IMR-90 (cell line): ENCODE data around the gene POLG2. TPM values are rescaled to one million over a fixed set of nuclear protein-coding genes. Genes with fewer than 3 reads are reported as not detected.

Experiments
- ATAC-seq: fragments of 200-7000 bp; cut with Tn5 transposase; 2 replicates; pipeline ENCODE4 v1.9.1; 2020; ENCODE audit warnings: low read depth, mild to moderate bottlenecking, moderate library complexity
- BruUV-seq: library from RNA; stranded (reverse); fragments of 400-500 nt; replicated peaks from 2 replicates; lab custom pipeline; 2021; lab: Mats Ljungman, UMichigan
- CTCF ChIA-PET: fragments of 300-600 bp; formaldehyde crosslinking; extraction: SDS; loops from one replicate; lab custom pipeline; 2021; ENCODE audit warnings: antibody characterized with exemption; lab: Yijun Ruan, JAX
- POLR2A ChIA-PET: fragments of 300-600 bp; sonication (Branson Sonifier 250); formaldehyde crosslinking; loops from one replicate; lab custom pipeline; 2022; ENCODE audit warnings: antibody characterized with exemption; ENCODE audit not compliant: unreplicated experiment; lab: Charles Lee
- DNase-seq: peaks from one replicate; pipeline ENCODE4 v3.0.0; 2013
- H2AFZ ChIP-seq: replicated peaks from 2 replicates; pipeline ENCODE3; 2013; ENCODE audit warnings: low read length, mild to moderate bottlenecking; ENCODE audit not compliant: poor library complexity
- H2AK5ac ChIP-seq: 2 replicates; pipeline ENCODE4 v1.6.1; 2013; ENCODE audit warnings: low read depth, low read length, inconsistent platforms
- H2AK9ac ChIP-seq: replicated peaks from 2 replicates; pipeline ENCODE3; 2013; ENCODE audit warnings: mild to moderate bottlenecking, low read depth, low read length, moderate library complexity; ENCODE audit not compliant: poor library complexity
- H2BK120ac ChIP-seq: 2 replicates; pipeline ENCODE4 v1.6.1; 2013; ENCODE audit warnings: low read depth, low read length, inconsistent platforms
- H2BK15ac ChIP-seq: 3 replicates; pipeline ENCODE4 v1.6.1; 2013; ENCODE audit warnings: low read depth, low read length, inconsistent platforms
- H2BK20ac ChIP-seq: 2 replicates; pipeline ENCODE4 v1.6.1; 2013; ENCODE audit warnings: low read depth, mild to moderate bottlenecking, inconsistent platforms, low read length, moderate library complexity
- H2BK5ac ChIP-seq: 2 replicates; pipeline ENCODE4 v1.6.1; 2013; ENCODE audit warnings: mild to moderate bottlenecking, low read depth, low read length, inconsistent platforms; ENCODE audit not compliant: poor library complexity, severe bottlenecking
- H3K14ac ChIP-seq: replicated peaks from 2 replicates; pipeline ENCODE4 v1.6.1; 2013; ENCODE audit warnings: low read depth, low read length, inconsistent platforms
- H3K18ac ChIP-seq: 2 replicates; pipeline ENCODE4 v1.6.1; 2013; ENCODE audit warnings: low read depth, low read length, control low read depth
- H3K23ac ChIP-seq: 2 replicates; pipeline ENCODE4 v1.6.1; 2013; ENCODE audit warnings: low read depth, low read length, inconsistent platforms
- H3K27ac ChIP-seq: 2 replicates; pipeline ENCODE4 v1.5.1; 2013; ENCODE audit warnings: mild to moderate bottlenecking, control low read depth, low read length; ENCODE audit not compliant: insufficient read depth
- H3K27me3 ChIP-seq: 2 replicates; pipeline ENCODE4 v1.6.1; 2013; ENCODE audit warnings: low read length; ENCODE audit not compliant: control insufficient read depth, insufficient read depth
- H3K36me3 ChIP-seq: 2 replicates; pipeline ENCODE4 v1.6.1; 2013; ENCODE audit warnings: low read length, mixed read lengths; ENCODE audit not compliant: control insufficient read depth, insufficient read depth
- H3K4ac ChIP-seq: 2 replicates; pipeline ENCODE4 v1.6.1; 2013; ENCODE audit warnings: low read depth, low read length, inconsistent platforms
- H3K4me1 ChIP-seq: 2 replicates; pipeline ENCODE4 v1.6.1; 2013; ENCODE audit warnings: low read length, mixed read lengths; ENCODE audit not compliant: control insufficient read depth, insufficient read depth
- H3K4me2 ChIP-seq: 2 replicates; pipeline ENCODE4 v1.6.1; 2013; ENCODE audit warnings: low read depth, mild to moderate bottlenecking, control low read depth, low read length, moderate library complexity
- H3K4me3 ChIP-seq: 2 replicates; pipeline ENCODE4 v1.5.1; 2013; ENCODE audit warnings: low read depth, mild to moderate bottlenecking, control low read depth, low read length, moderate library complexity; ENCODE audit not compliant: insufficient read depth
- H3K56ac ChIP-seq: 2 replicates; pipeline ENCODE4 v1.6.1; 2013; ENCODE audit warnings: low read length, inconsistent platforms; ENCODE audit not compliant: insufficient read depth; ENCODE audit errors: extremely low read depth
- H3K79me1 ChIP-seq, 2 experiments: 2 replicates each; pipeline ENCODE4 v1.6.1; 2013; ENCODE audit warnings: low read length in 2 of 2, inconsistent platforms in 1 of 2, low read depth in 1 of 2
- H3K9ac ChIP-seq: 2 replicates; pipeline ENCODE4 v1.6.1; 2013; ENCODE audit warnings: low read depth, low read length, control low read depth
- H3K9me1 ChIP-seq: 2 replicates; pipeline ENCODE4 v1.6.1; 2013; ENCODE audit warnings: low read length, inconsistent platforms; ENCODE audit not compliant: insufficient read depth
- H3K9me3 ChIP-seq: 2 replicates; pipeline ENCODE4 v1.6.1; 2013; ENCODE audit warnings: low read length; ENCODE audit not compliant: control insufficient read depth, insufficient read depth
- H4K20me1 ChIP-seq: 2 replicates; pipeline ENCODE4 v1.6.1; 2013; ENCODE audit warnings: low read length, inconsistent platforms; ENCODE audit not compliant: insufficient read depth
- H4K5ac ChIP-seq: 2 replicates; pipeline ENCODE4 v1.6.1; 2013; ENCODE audit warnings: mild to moderate bottlenecking, low read depth, low read length, control low read depth
- H4K8ac ChIP-seq, 2 experiments: 2 replicates each; pipeline ENCODE4 v1.6.1; 2013; ENCODE audit warnings: low read depth in 2 of 2, low read length in 2 of 2, control low read depth in 1 of 2, inconsistent platforms in 1 of 2
- H4K91ac ChIP-seq: 2 replicates; pipeline ENCODE4 v1.6.1; 2013; ENCODE audit warnings: low read depth, low read length, inconsistent platforms; ENCODE audit not compliant: insufficient read depth
- BHLHE40 ChIP-seq: fragments of 150-350 bp; IDR thresholded peaks from 2 replicates; pipeline ENCODE4 v1.6.1; 2016; ENCODE audit warnings: mild to moderate bottlenecking, low read depth, low read length
- CEBPB ChIP-seq: IDR thresholded peaks from 2 replicates; pipeline ENCODE4 v1.6.1; 2012; ENCODE audit warnings: low read depth, low read length, improper control_type of control experiment
- CHD1 ChIP-seq: IDR thresholded peaks from 2 replicates; pipeline ENCODE4 v1.6.1; 2012; ENCODE audit warnings: low read depth, low read length, improper control_type of control experiment
- MXI1 ChIP-seq: IDR thresholded peaks from 2 replicates; pipeline ENCODE4 v1.6.1; 2012; ENCODE audit warnings: low read depth, mild to moderate bottlenecking, low read length, moderate library complexity, borderline replicate concordance
- RAD21 ChIP-seq: IDR thresholded peaks from 2 replicates; pipeline ENCODE4 v1.6.1; 2012; ENCODE audit warnings: low read length, improper control_type of control experiment
- SMC3 ChIP-seq: fragments of 150-350 bp; IDR thresholded peaks from 2 replicates; pipeline ENCODE4 v1.6.1; 2016; ENCODE audit warnings: low read depth, mild to moderate bottlenecking, antibody characterized with exemption, low read length, moderate library complexity
- USF2 ChIP-seq: fragments of 150-350 bp; IDR thresholded peaks from 2 replicates; pipeline ENCODE4 v1.6.1; 2017; ENCODE audit warnings: mild to moderate bottlenecking, antibody characterized with exemption, low read length, low read depth
- WGBS, 2 experiments: methylation state at CpG; one replicate each; pipeline versions ENCODE4 v1.1.5 to v1.1.7; 2013; ENCODE audit warnings: missing lambda C conversion rate in 2 of 2; ENCODE audit not compliant: insufficient read length in 1 of 2; ENCODE audit errors: extremely low coverage in 2 of 2; 5-methylcytosine and 5-hydroxymethylcytosine counted together
- dilution Hi-C: fragments of 300-500 bp; cut with HindIII; formaldehyde crosslinking; loops from one replicate; pipeline ENCODE4 v1.14.3; 2018; ENCODE audit warnings: low sequenced_read_pairs; ENCODE audit not compliant: unreplicated experiment
- in situ Hi-C: fragments of 300-500 bp; cut with MboI; formaldehyde crosslinking; loops from 3 replicates; pipeline ENCODE4 v1.14.3; 2019; ENCODE audit warnings: low sequenced_read_pairs, inconsistent platforms, mixed read lengths
- intact Hi-C: fragments of 100-400 bp; cut with micrococcal nuclease; formaldehyde crosslinking; loops from 2 replicates; pipeline ENCODE4 v1.10.0; 2022
- polyA plus RNA-seq, 3 experiments: library from polyadenylated mRNA; depleted of rRNA; stranded (reverse); fragments of >200 nt; gene quantifications; 2 replicates each; pipeline ENCODE4 v1.2.3, GENCODE V29; 2012; ENCODE audit warnings: low replicate concordance in 1 of 3
- total RNA-seq: library from RNA; depleted of rRNA; stranded (reverse); fragments of >200 nt; gene quantifications from 2 replicates; pipeline ENCODE4 v1.2.3, GENCODE V29; 2012

Gene POLG2
- total and polyA plus RNA-seq, 2 of the 4 experiments (the other 2 are of a cell fraction): 7.0 to 7.7 TPM

- no peak overlapping the region for H3K4me2 ChIP-seq
- peaks cover 40% of the 10 kb centered on the region for H3K36me3 ChIP-seq
- no peak overlapping the region for H3K18ac ChIP-seq
- no peak overlapping the region for H4K91ac ChIP-seq
- 100% methylated on average over 2 of the region's 5 CpGs; no CpG with 5 or more reads in 1 of the 2 experiments for WGBS, 2 experiments
- H4K8ac ChIP-seq: no peak overlapping the region
- no TSS peak for BruUV-seq
- H3K4ac ChIP-seq: no peak overlapping the region
- H3K23ac ChIP-seq: no peak overlapping the region
- H2AK5ac ChIP-seq: no peak overlapping the region
- H2AFZ ChIP-seq: no peak overlapping the region
- in situ Hi-C loops: no loop called here
- no peak overlapping the region for H3K27ac ChIP-seq
- H4K5ac ChIP-seq: no peak overlapping the region
- H3K56ac ChIP-seq: no peak overlapping the region
- H4K20me1 ChIP-seq: peaks cover 32% of the 10 kb centered on the region
- intact Hi-C loops: no loop called here
- peaks cover 0 to 19% of the 10 kb centered on the region in 2 experiments; a peak in 2 of 4 replicates for H3K79me1 ChIP-seq
- ChIA-PET POLR2A (no interaction called here), CTCF (no interaction called here)
- no peak overlapping the region for H2BK20ac ChIP-seq
- no peak for DNase-seq
- peaks cover 9% of the 10 kb centered on the region; the same call in 1 of the 2 replicates for H3K9me1 ChIP-seq
- no peak overlapping the region for H3K14ac ChIP-seq
- H3K4me1 ChIP-seq: no peaks in the 10 kb centered on the region
- H2BK5ac ChIP-seq: no peak overlapping the region
- no peak overlapping the region for H2AK9ac ChIP-seq
- H2BK15ac ChIP-seq: no peak overlapping the region
- H3K9ac ChIP-seq: no peak overlapping the region
- TF ChIP-seq CHD1: no peak
- no peak for TF ChIP-seq USF2
- no peak for TF ChIP-seq BHLHE40
- TF ChIP-seq MXI1: no peak
- no peak for TF ChIP-seq CEBPB
- TF ChIP-seq SMC3: no peak
- no peak for TF ChIP-seq RAD21
- no peak overlapping the region for H3K4me3 ChIP-seq
- dilution Hi-C loops: no loop called here
- H2BK120ac ChIP-seq: no peak overlapping the region
- no peaks in the 10 kb centered on the region for H3K9me3 ChIP-seq
- no peak for ATAC-seq
- H3K27me3 ChIP-seq: no peaks in the 10 kb centered on the region
These were observed 32.4 kb upstream of the POLG2 start for GRCh38 chr17:64529221-64529620.
